Tibial nerve (tissue), 4 donors: ENCODE measurements around the gene RPTOR. TPM values are rescaled to one million over a fixed set of nuclear protein-coding genes. Genes with fewer than 3 reads are reported as not detected.

Experiments
- DNase-seq, 2 donors: peaks; one replicate each; pipeline ENCODE4 v3.0.0-alpha.2; 2019; ENCODE audit warnings: low spot score in 2 of 2
- H3K27ac ChIP-seq, 4 donors: fragments of 200-600 bp; sonication (generic) in 3 of 4; one replicate each; pipeline ENCODE4 v1.5.1; 2017 to 2019; ENCODE audit warnings: mild to moderate bottlenecking in 1 of 4
- H3K27me3 ChIP-seq, 2 donors: fragments of 200-600 bp; sonication (generic) in 1 of 2; one replicate each; pipeline versions ENCODE4 v1.5.1 to v1.6.0; 2017 to 2019
- H3K36me3 ChIP-seq, 3 donors: fragments of 200-600 bp; sonication (generic); one replicate each; pipeline ENCODE4 v1.5.1; 2018 to 2019
- H3K4me1 ChIP-seq, 4 donors: fragments of 200-600 bp; sonication (generic) in 3 of 4; one replicate each; pipeline ENCODE4 v1.5.1; 2017 to 2019
- H3K4me3 ChIP-seq, 4 donors: fragments of 200-600 bp; sonication (generic) in 3 of 4; one replicate each; pipeline ENCODE4 v1.5.1; 2017 to 2019; ENCODE audit warnings: mild to moderate bottlenecking in 1 of 4, moderate library complexity in 1 of 4
- H3K9me3 ChIP-seq, 4 donors: fragments of 200-600 bp; sonication (generic) in 3 of 4; one replicate each; pipeline ENCODE4 v1.5.1; 2017 to 2019
- CTCF ChIP-seq, 5 experiments: fragments of 200-600 bp in 3 of 5; fragments of 450-650 bp in 2 of 5; sonication (generic) in 3 of 5; IDR thresholded peaks; one replicate each; pipeline ENCODE4 v1.5.1; 2016 to 2019; ENCODE audit warnings: antibody characterized with exemption in 5 of 5, mild to moderate bottlenecking in 3 of 5, moderate library complexity in 2 of 5
- EP300 ChIP-seq, 2 donors: sonication (generic); formaldehyde crosslinking; IDR thresholded peaks; one replicate each; pipeline ENCODE4 v1.6.1; 2017; ENCODE audit warnings: antibody characterized with exemption in 2 of 2, mild to moderate bottlenecking in 1 of 2
- POLR2A ChIP-seq, 2 donors: fragments of 450-650 bp; IDR thresholded peaks; one replicate each; pipeline ENCODE4 v1.6.1; 2017; ENCODE audit warnings: antibody characterized with exemption in 2 of 2, mild to moderate bottlenecking in 2 of 2, moderate library complexity in 2 of 2
- WGBS, 2 donors: methylation state at CpG; one replicate each; pipeline ENCODE4 v1.1.5; 2018; 5-methylcytosine and 5-hydroxymethylcytosine counted together
- total RNA-seq, 4 donors: library from RNA; depleted of rRNA; stranded (reverse); fragments of >200 nt; gene quantifications; one replicate each; pipeline ENCODE4 v1.1.0, GENCODE V29; 2016

The RPTOR gene
- total RNA-seq, 4 donors from 2014 or later: 34.7 to 56.4 (median 40.1) TPM

- Histone ChIP-seq H3K27ac (no peak overlapping the region), H3K4me3 (no peak overlapping the region), H3K9me3 (no peaks in the 10 kb centered on the region), H3K36me3 (peaks cover 0 to 20% (median 0%) of the 10 kb centered on the region in 3 donors), H3K4me1 (peaks cover 0 to 51% (median 16%) of the 10 kb centered on the region in 4 donors), H3K27me3 (no peaks in the 10 kb centered on the region)
- no peak for DNase-seq
- 93% methylated on average over 27 of the region's 27 CpGs for WGBS, 2 donors
- TF ChIP-seq CTCF (IDR thresholded peaks at IDR 0.05) (no peak), EP300 (IDR thresholded peaks at IDR 0.05) (no peak), POLR2A (IDR thresholded peaks at IDR 0.05) (no peak)
Measured at GRCh38 chr17:80939151-80940145, 394.8 kb downstream of the RPTOR start.

- Histone ChIP-seq H3K4me3 (no peak overlapping the region), H3K4me1 (peaks cover 0 to 51% (median 16%) of the 10 kb centered on the region in 4 donors), H3K27ac (no peak overlapping the region), H3K27me3 (no peaks in the 10 kb centered on the region), H3K9me3 (no peaks in the 10 kb centered on the region), H3K36me3 (peaks cover 0 to 22% (median 0%) of the 10 kb centered on the region in 3 donors)
- DNase-seq: no peak
- TF ChIP-seq CTCF (IDR thresholded peaks at IDR 0.05) (no peak), POLR2A (IDR thresholded peaks at IDR 0.05) (no peak), EP300 (IDR thresholded peaks at IDR 0.05) (no peak)
- WGBS, 2 donors: 88 to 94% methylated on average over 34 to 38 of the region's 38 CpGs
Measured at GRCh38 chr17:80940171-80941123, 395.8 kb downstream of the RPTOR start.

DNA sequence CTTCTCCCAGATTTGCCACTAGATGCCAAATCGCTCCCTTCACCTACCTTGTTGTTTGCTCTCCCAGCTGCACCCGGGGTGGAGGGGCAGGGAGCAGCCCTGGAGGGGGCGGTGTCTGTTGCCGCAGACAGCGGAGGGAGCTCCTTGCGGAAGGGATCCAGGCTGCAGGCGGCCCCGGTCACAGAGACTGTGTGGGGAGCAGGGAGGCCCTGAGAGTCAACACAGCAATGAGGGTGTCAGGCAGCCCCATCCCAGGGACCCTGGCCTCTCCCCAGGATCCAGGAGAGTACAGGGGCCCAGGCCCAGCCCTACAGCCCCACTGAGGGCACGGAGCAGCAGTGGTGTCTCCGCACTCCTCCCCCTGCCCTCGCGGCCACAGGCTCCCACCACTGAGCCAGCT, 396.5 kb downstream of the RPTOR start:
- peaks cover 0 to 29% (median 0%) of the 10 kb centered on the region in 3 donors for H3K36me3 ChIP-seq
- no peaks in the 10 kb centered on the region for H3K9me3 ChIP-seq
- H3K4me3 ChIP-seq: no peak overlapping the region
- H3K27ac ChIP-seq: no peak overlapping the region
- TF ChIP-seq POLR2A (IDR thresholded peaks at IDR 0.05): no peak
- no peak for TF ChIP-seq EP300 (IDR thresholded peaks at IDR 0.05)
- TF ChIP-seq CTCF (IDR thresholded peaks at IDR 0.05): no peak
- H3K4me1 ChIP-seq: peaks cover 0 to 51% (median 16%) of the 10 kb centered on the region in 4 donors
- no peak for DNase-seq
- no peaks in the 10 kb centered on the region for H3K27me3 ChIP-seq
- WGBS, 2 donors: 89 to 91% methylated on average over 11 to 12 of the region's 12 CpGs

- Histone ChIP-seq H3K27ac (peak overlapping the region in 3 of 4 donors; percentile 9 to 65 (median 49)), H3K4me1 (peaks cover 0 to 51% (median 16%) of the 10 kb centered on the region in 4 donors), H3K36me3 (peaks cover 0 to 36% (median 0%) of the 10 kb centered on the region in 3 donors), H3K9me3 (no peaks in the 10 kb centered on the region), H3K4me3 (no peak overlapping the region), H3K27me3 (no peaks in the 10 kb centered on the region)
- DNase-seq: no peak
- no peak for TF ChIP-seq POLR2A (IDR thresholded peaks at IDR 0.05)
- TF ChIP-seq EP300 (IDR thresholded peaks at IDR 0.05): no peak
- peak in 1 of 5 experiments; percentile 8 for TF ChIP-seq CTCF (IDR thresholded peaks at IDR 0.05)
- WGBS, 2 donors: 76 to 82% methylated on average over 31 to 32 of the region's 33 CpGs
Measured at GRCh38 chr17:80941743-80942422, 397.2 kb downstream of the RPTOR start.
